Stomach smooth muscle (tissue), 2 donors: Measurements from ENCODE around the gene SIGLEC10.
"Not testable (repeated sequence)": the region's sequence is repeated elsewhere in the genome, so short reads cannot be mapped to it uniquely, and the experiment has no call there.

ENCODE experiments used
- H3K27ac ChIP-seq: one replicate; pipeline ENCODE4 v1.7.0; 2013; ENCODE audit warnings: mild to moderate bottlenecking, low read length, inconsistent platforms
- H3K27me3 ChIP-seq, 2 donors: one replicate each; pipeline ENCODE4 v1.7.0; 2013; ENCODE audit warnings: low read length in 2 of 2; ENCODE audit not compliant: insufficient read depth in 2 of 2, control insufficient read depth in 1 of 2
- H3K36me3 ChIP-seq, 2 donors: one replicate each; pipeline ENCODE4 v1.7.0; 2013; ENCODE audit warnings: low read length in 2 of 2; ENCODE audit not compliant: control insufficient read depth in 2 of 2, insufficient read depth in 2 of 2
- H3K4me1 ChIP-seq: one replicate; pipeline ENCODE4 v1.7.0; 2013; ENCODE audit warnings: low read length; ENCODE audit not compliant: control insufficient read depth, insufficient read depth
- H3K4me3 ChIP-seq, 2 donors: one replicate each; pipeline ENCODE4 v1.7.0; 2013; ENCODE audit warnings: low read length in 2 of 2
- H3K9ac ChIP-seq, 2 donors: one replicate each; pipeline ENCODE4 v1.7.0; 2013; ENCODE audit warnings: low read length in 2 of 2, mild to moderate bottlenecking in 1 of 2
- H3K9me3 ChIP-seq, 2 donors: one replicate each; pipeline ENCODE4 v1.7.0; 2013; ENCODE audit warnings: low read length in 2 of 2; ENCODE audit not compliant: control insufficient read depth in 2 of 2
- donor health status: healthy.
- donor health status: Pancreatic carcinoma.

The SIGLEC10 gene

GRCh38 chr19:51457351-51458013, 40.0 kb upstream of the SIGLEC10 start:
- Histone ChIP-seq H3K9ac (no peak overlapping the region), H3K27me3 (peaks cover 9 to 18% of the 10 kb centered on the region in 2 donors), H3K27ac (no peak overlapping the region), H3K9me3 (no peaks in the 10 kb centered on the region), H3K4me3 (no peak overlapping the region), H3K36me3 (no peaks in the 10 kb centered on the region), H3K4me1 (no peaks in the 10 kb centered on the region)

- H3K27ac ChIP-seq, result no peak overlapping the region
- no peaks in the 10 kb centered on the region for H3K9me3 ChIP-seq
- H3K9ac ChIP-seq, result no peak overlapping the region
- peaks cover 5 to 14% of the 10 kb centered on the region in 2 donors for H3K27me3 ChIP-seq
- no peaks in the 10 kb centered on the region for H3K36me3 ChIP-seq
- H3K4me1 ChIP-seq, result no peaks in the 10 kb centered on the region
- no peak overlapping the region for H3K4me3 ChIP-seq
Measured at GRCh38 chr19:51456541-51457290, 39.3 kb upstream of the SIGLEC10 start.

GRCh38 chr19:51450730-51451307, 33.4 kb upstream of the SIGLEC10 start:
- Histone ChIP-seq H3K4me1 (no peaks in the 10 kb centered on the region), H3K9me3 (no peaks in the 10 kb centered on the region), H3K36me3 (no peaks in the 10 kb centered on the region), H3K9ac (no peak overlapping the region), H3K4me3 (no peak overlapping the region), H3K27ac (no peak overlapping the region), H3K27me3 (peaks cover 6 to 12% of the 10 kb centered on the region in 2 donors)

GRCh38 chr19:51448411-51449016, 31.1 kb upstream of the SIGLEC10 start:
- Histone ChIP-seq H3K4me1 (no peaks in the 10 kb centered on the region), H3K36me3 (no peaks in the 10 kb centered on the region), H3K4me3 (no peak overlapping the region), H3K9ac (no peak overlapping the region), H3K27me3 (peaks cover 6 to 12% of the 10 kb centered on the region in 2 donors), H3K27ac (no peak overlapping the region), H3K9me3 (no peaks in the 10 kb centered on the region)

- Histone ChIP-seq H3K27ac (no peak overlapping the region), H3K4me1 (no peaks in the 10 kb centered on the region), H3K36me3 (no peaks in the 10 kb centered on the region), H3K9me3 (no peaks in the 10 kb centered on the region), H3K9ac (no peak overlapping the region), H3K4me3 (no peak overlapping the region), H3K27me3 (peaks cover 6 to 12% of the 10 kb centered on the region in 2 donors)
Measured at GRCh38 chr19:51448011-51448410, 30.6 kb upstream of the SIGLEC10 start.

- H3K4me3 ChIP-seq, H3K4me1 ChIP-seq, H3K9me3 ChIP-seq, H3K27ac ChIP-seq, H3K9ac ChIP-seq, H3K36me3 ChIP-seq: not testable (repeated sequence)
- peaks cover 6 to 12% of the 10 kb centered on the region in 2 donors for H3K27me3 ChIP-seq
Measured at GRCh38 chr19:51447510-51447909, 30.1 kb upstream of the SIGLEC10 start.

- Histone ChIP-seq H3K4me3 (no peak overlapping the region), H3K9me3 (no peaks in the 10 kb centered on the region), H3K9ac (no peak overlapping the region), H3K27ac (no peak overlapping the region), H3K27me3 (peaks cover 13 to 14% of the 10 kb centered on the region in 2 donors), H3K36me3 (no peaks in the 10 kb centered on the region), H3K4me1 (no peaks in the 10 kb centered on the region)
Measured at GRCh38 chr19:51441410-51442390, 24.3 kb upstream of the SIGLEC10 start.

GRCh38 chr19:51440846-51441409, 23.5 kb upstream of the SIGLEC10 start:
- H3K4me3 ChIP-seq, result no peak overlapping the region
- H3K27me3 ChIP-seq, result peaks cover 14 to 15% of the 10 kb centered on the region in 2 donors
- H3K27ac ChIP-seq, result no peak overlapping the region
- no peaks in the 10 kb centered on the region for H3K9me3 ChIP-seq
- H3K36me3 ChIP-seq, result no peaks in the 10 kb centered on the region
- H3K4me1 ChIP-seq, result no peaks in the 10 kb centered on the region
- no peak overlapping the region for H3K9ac ChIP-seq

- Histone ChIP-seq H3K27ac (no peak overlapping the region), H3K9me3 (no peaks in the 10 kb centered on the region), H3K9ac (no peak overlapping the region), H3K27me3 (peaks cover 14 to 15% of the 10 kb centered on the region in 2 donors), H3K4me3 (no peak overlapping the region), H3K4me1 (no peaks in the 10 kb centered on the region), H3K36me3 (no peaks in the 10 kb centered on the region)
Measured at GRCh38 chr19:51440052-51440451, 22.6 kb upstream of the SIGLEC10 start.
